Naive B cell (primary cell): Measurements from ENCODE around the gene CACNA1B. TPM values are rescaled to one million over a fixed set of nuclear protein-coding genes. Genes with fewer than 3 reads are reported as not detected.

Source experiments
- ATAC-seq, 2 donors: fragments of 150-1000 bp; cut with Tn5 transposase; 2 replicates each; pipeline ENCODE4 v1.10.0; 2021; ENCODE audit warnings: low read depth in 2 of 2, mild to moderate bottlenecking in 2 of 2, moderate library complexity in 2 of 2
- DNase-seq: peaks from one replicate; pipeline ENCODE4 v3.0.0; 2022
- H3K27ac Mint-ChIP-seq, 6 donors: one replicate each; pipeline ENCODE4 v1.8.0; 2020 to 2022; ENCODE audit warnings: mild to moderate bottlenecking in 6 of 6, mixed read lengths in 6 of 6, moderate library complexity in 5 of 6, inconsistent platforms in 2 of 6
- H3K27me3 Mint-ChIP-seq, 3 donors: one replicate each; pipeline ENCODE4 v1.8.0; 2021 to 2022; ENCODE audit warnings: mixed read lengths in 3 of 3, mild to moderate bottlenecking in 1 of 3
- H3K36me3 Mint-ChIP-seq, 2 donors: one replicate each; pipeline ENCODE4 v1.8.0; 2020 to 2022; ENCODE audit warnings: mixed read lengths in 2 of 2, inconsistent platforms in 1 of 2, mild to moderate bottlenecking in 1 of 2
- H3K4me1 Mint-ChIP-seq, 3 donors: one replicate each; pipeline ENCODE4 v1.8.0; 2020 to 2022; ENCODE audit warnings: mixed read lengths in 3 of 3, inconsistent platforms in 1 of 3, mild to moderate bottlenecking in 1 of 3, moderate library complexity in 1 of 3
- H3K4me3 Mint-ChIP-seq, 8 donors: one replicate each; pipeline ENCODE4 v1.8.0; 2020 to 2022; ENCODE audit warnings: mild to moderate bottlenecking in 8 of 8, mixed read lengths in 8 of 8, moderate library complexity in 8 of 8, inconsistent platforms in 2 of 8
- H3K9me3 Mint-ChIP-seq, 7 donors: one replicate each; pipeline ENCODE4 v1.8.0; 2020 to 2022; ENCODE audit warnings: mixed read lengths in 7 of 7, mild to moderate bottlenecking in 5 of 7, inconsistent platforms in 2 of 7, moderate library complexity in 1 of 7
- polyA plus RNA-seq, 6 donors: library from polyadenylated mRNA; unstranded; fragments of 300-500 nt; fragmentation: Illumina TruSeq; gene quantifications; one replicate each; pipeline ENCODE4 v1.2.3, GENCODE V29; 2021; ENCODE audit warnings: low read depth in 6 of 6

The CACNA1B gene
- polyA plus RNA-seq, 6 donors from 2014 or later, result not detected

DNA sequence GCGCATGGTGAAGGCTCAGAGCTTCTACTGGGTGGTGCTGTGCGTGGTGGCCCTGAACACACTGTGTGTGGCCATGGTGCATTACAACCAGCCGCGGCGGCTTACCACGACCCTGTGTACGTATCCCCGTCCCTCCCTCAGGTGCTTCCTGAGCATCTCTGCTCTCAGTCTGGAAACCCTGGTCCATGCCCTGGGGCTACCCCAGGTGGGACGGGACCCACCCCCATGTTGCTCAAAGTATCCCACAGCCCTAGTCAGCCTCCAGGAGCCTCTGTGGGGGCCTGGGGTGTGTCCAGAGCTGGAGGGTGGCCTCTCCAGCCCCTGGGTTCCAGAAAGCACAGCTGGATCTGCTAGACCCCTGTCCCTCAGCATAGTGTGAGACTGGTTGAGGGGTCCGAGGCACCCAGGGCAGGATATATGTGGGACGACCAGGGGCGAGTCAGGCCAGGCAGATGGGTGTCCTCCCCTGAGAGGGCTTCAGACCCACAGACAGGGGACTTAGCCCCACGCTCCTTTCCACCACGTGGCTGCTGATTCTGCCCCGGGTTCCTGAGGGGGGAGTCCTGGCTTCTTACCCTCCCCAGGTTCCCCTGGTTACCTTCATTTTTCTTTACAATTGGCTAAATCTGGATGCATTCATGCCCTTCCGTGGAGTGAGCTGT lies 94.0 kb downstream of the CACNA1B start:
- no peak overlapping the region for H3K4me3 Mint-ChIP-seq
- H3K27ac Mint-ChIP-seq, result no peak overlapping the region
- H3K4me1 Mint-ChIP-seq, result no peaks in the 10 kb centered on the region
- no peaks in the 10 kb centered on the region for H3K36me3 Mint-ChIP-seq
- peaks cover 23 to 57% (median 53%) of the 10 kb centered on the region in 3 donors for H3K27me3 Mint-ChIP-seq
- peaks cover 0 to 5% (median 0%) of the 10 kb centered on the region in 7 donors for H3K9me3 Mint-ChIP-seq
- DNase-seq, result no peak
- no peak for ATAC-seq

- DNase-seq, result no peak
- Mint-ChIP-seq H3K4me3 (peak overlapping the region in 1 of 8 donors; percentile 66), H3K27ac (no peak overlapping the region), H3K36me3 (no peaks in the 10 kb centered on the region), H3K4me1 (peaks cover 0 to 1% (median 0%) of the 10 kb centered on the region in 3 donors), H3K9me3 (no peaks in the 10 kb centered on the region), H3K27me3 (peaks cover 18 to 48% (median 48%) of the 10 kb centered on the region in 3 donors)
- no peak for ATAC-seq
Measured at GRCh38 chr9:137972355-137972987, 94.9 kb downstream of the CACNA1B start.

- Mint-ChIP-seq H3K36me3 (no peaks in the 10 kb centered on the region), H3K27ac (no peak overlapping the region), H3K27me3 (peaks cover 18 to 47% (median 43%) of the 10 kb centered on the region in 3 donors), H3K4me1 (peaks cover 0 to 5% (median 0%) of the 10 kb centered on the region in 3 donors), H3K4me3 (no peak overlapping the region), H3K9me3 (no peaks in the 10 kb centered on the region)
- DNase-seq (no peak), ATAC-seq (no peak)
Measured at GRCh38 chr9:137972988-137973470, 95.4 kb downstream of the CACNA1B start.

DNA sequence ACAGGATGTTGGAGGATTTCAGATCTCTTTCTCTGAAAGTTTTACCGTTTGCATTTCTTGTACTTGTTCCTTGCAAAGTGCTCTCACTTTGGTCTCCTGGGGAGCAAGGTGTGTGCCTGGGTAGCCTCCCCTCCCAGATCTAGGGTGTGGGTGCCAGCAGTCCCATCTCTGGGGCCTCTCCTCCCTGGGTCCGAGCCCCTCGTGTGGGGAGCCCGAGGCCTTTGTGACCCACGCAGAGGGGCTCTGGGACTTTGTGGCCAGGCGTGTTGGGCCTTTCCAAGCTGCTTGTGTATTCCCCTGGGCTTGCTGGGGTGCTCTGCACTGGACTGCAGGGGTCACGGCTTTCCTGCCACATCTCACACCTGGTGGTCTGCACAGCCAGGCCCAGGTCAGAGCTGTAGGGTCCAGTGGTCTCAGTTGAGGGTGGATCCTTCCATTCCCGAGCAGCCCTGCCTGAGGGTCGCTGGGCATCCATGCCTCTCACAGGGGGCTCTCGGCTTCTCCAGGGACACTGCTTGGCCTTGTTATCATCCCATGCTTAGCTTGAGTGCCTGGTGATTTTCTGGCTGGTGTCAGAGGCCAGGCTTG lies 96.3 kb downstream of the CACNA1B start:
- H3K9me3 Mint-ChIP-seq, result no peaks in the 10 kb centered on the region
- H3K4me1 Mint-ChIP-seq, result peaks cover 0 to 5% (median 0%) of the 10 kb centered on the region in 3 donors
- H3K27ac Mint-ChIP-seq, result no peak overlapping the region
- H3K27me3 Mint-ChIP-seq, result peaks cover 18 to 46% (median 39%) of the 10 kb centered on the region in 3 donors
- H3K36me3 Mint-ChIP-seq, result no peaks in the 10 kb centered on the region
- no peak for DNase-seq
- no peak for ATAC-seq
- no peak overlapping the region for H3K4me3 Mint-ChIP-seq

DNA sequence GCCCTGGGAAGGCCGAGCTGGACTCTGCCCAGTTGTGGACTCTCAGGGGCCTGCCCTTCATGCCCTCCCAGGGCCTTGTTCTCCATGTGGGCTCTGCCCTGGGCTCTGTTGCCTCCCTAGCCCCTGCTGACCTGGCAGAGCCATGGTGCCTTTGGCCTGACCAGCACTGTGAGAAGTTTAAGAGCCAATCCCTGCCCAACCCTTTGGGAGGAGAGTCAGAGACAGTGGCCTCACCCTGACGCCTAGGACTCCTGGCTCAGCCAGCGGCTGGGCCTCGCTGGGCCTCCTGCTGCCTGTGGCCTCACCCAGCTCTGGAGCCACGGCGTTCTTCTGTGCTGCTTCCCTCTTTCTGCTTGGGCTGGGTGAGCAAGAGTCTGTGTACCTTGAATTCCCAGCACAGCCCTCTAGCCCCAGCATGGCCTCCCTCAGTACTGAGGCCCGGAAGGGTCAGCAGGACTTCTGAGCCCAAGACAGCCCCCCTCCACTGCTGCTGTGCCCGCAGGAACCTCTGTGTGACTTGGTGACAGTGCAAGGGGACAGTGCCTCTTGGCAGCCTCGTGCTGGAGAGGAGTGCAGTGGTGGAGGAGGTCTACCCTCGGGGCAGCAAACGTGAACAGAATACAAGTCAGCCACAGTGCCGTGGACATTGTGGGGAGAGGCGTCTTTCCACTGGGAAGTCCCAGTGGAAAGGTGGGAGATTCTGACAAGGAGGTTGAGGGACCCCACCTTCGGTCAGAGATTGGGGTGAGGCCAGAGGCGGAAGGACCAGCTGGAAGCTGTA lies 97.4 kb downstream of the CACNA1B start:
- Mint-ChIP-seq H3K4me1 (peaks cover 0 to 5% (median 0%) of the 10 kb centered on the region in 3 donors), H3K27me3 (peaks cover 13 to 36% (median 30%) of the 10 kb centered on the region in 3 donors), H3K27ac (no peak overlapping the region), H3K36me3 (no peaks in the 10 kb centered on the region), H3K9me3 (no peaks in the 10 kb centered on the region), H3K4me3 (no peak overlapping the region)
- no peak for ATAC-seq
- DNase-seq, result no peak

GRCh38 chr9:137975527-137975913 lies 97.9 kb downstream of the CACNA1B start:
- no peak for DNase-seq
- Mint-ChIP-seq H3K36me3 (no peaks in the 10 kb centered on the region), H3K9me3 (no peaks in the 10 kb centered on the region), H3K4me1 (peaks cover 0 to 5% (median 0%) of the 10 kb centered on the region in 3 donors), H3K4me3 (no peak overlapping the region), H3K27ac (no peak overlapping the region), H3K27me3 (peaks cover 9 to 31% (median 24%) of the 10 kb centered on the region in 3 donors)
- no peak for ATAC-seq

- ATAC-seq, result no peak
- no peak overlapping the region for H3K4me3 Mint-ChIP-seq
- peaks cover 0 to 5% (median 0%) of the 10 kb centered on the region in 3 donors for H3K4me1 Mint-ChIP-seq
Measured at GRCh38 chr9:137975936-137976565, 98.5 kb downstream of the CACNA1B start.

DNA sequence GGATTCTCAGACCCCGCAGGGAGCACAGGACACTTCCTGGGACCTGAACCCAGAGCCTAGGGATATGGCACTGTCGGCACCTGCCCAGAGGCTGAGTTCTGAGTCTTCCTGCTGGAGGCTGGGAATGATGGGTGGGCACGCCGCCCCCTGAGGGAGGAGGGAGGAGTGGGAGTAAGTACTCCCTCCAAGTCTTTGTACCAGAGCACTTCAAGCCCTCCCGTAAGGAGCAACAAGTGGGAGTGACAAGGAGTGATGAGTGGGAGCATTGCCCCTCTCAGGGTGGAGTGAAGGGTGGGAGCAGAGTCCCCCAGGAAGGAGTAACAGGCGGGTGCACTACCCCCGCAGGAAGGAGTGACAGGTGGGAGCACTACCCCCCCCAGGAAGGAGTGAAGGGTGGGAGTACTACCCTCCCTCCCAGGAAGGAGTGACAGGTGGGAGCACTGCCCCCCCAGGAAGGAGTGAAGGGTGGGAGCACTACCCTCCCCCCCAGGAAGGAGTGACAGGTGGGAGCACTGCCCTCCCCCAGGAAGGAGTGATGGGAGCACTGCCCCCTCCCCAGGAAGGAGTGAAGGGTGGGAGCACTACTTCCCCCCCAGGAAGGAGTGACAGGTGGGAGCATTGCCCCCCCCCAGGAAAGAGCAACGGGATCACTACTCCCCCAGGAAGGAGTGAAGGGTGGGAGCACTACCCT lies 100.1 kb downstream of the CACNA1B start:
- Mint-ChIP-seq H3K27me3 (peaks cover 8 to 23% (median 22%) of the 10 kb centered on the region in 3 donors), H3K4me3 (peak overlapping the region in 1 of 8 donors; percentile 13), H3K9me3 (peaks cover 0 to 5% (median 2%) of the 10 kb centered on the region in 7 donors), H3K27ac (peak overlapping the region in 1 of 6 donors; percentile 62), H3K4me1 (peaks cover 0 to 5% (median 0%) of the 10 kb centered on the region in 3 donors), H3K36me3 (peaks cover 0 to 7% of the 10 kb centered on the region in 2 donors)
- DNase-seq (no peak), ATAC-seq (no peak)

More at GRCh38 chr9:137975936-137976565, 98.5 kb downstream of the CACNA1B start:
- Mint-ChIP-seq H3K27ac (peak overlapping the region in 1 of 6 donors; percentile 86), H3K9me3 (peaks cover 0 to 1% (median 0%) of the 10 kb centered on the region in 7 donors), H3K36me3 (no peaks in the 10 kb centered on the region), H3K27me3 (peaks cover 4 to 25% (median 19%) of the 10 kb centered on the region in 3 donors)
- no peak for DNase-seq

DNA sequence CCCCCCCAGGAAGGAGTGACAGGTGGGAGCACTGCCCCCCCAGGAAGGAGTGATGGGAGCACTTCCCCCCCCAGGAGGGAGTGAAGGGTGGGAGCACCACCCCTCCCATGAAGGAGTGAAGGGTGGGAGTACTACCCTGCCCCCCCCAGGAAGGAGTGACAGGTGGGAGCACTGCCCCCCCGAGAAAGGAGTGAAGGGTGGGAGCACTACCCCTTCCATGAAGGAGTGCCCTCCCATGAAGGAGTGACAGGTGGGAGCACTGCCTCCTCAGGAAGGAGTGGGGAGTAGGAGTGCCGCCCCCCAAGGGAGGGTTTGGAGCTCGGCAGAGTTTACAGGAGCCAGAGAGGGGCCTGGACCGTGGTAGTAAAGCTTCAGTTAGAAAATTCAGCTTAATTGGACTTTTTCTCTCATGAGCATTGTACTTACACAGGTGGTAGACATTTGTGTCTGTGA lies 100.7 kb downstream of the CACNA1B start:
- no peak for ATAC-seq
- peaks cover 0 to 5% (median 0%) of the 10 kb centered on the region in 3 donors for H3K4me1 Mint-ChIP-seq
- H3K9me3 Mint-ChIP-seq, result peaks cover 0 to 5% (median 2%) of the 10 kb centered on the region in 7 donors
- no peak overlapping the region for H3K4me3 Mint-ChIP-seq
- H3K36me3 Mint-ChIP-seq, result peaks cover 0 to 7% of the 10 kb centered on the region in 2 donors
- no peak for DNase-seq
- peaks cover 8 to 22% (median 19%) of the 10 kb centered on the region in 3 donors for H3K27me3 Mint-ChIP-seq
- peak overlapping the region in 2 of 6 donors; percentile 37 to 76 for H3K27ac Mint-ChIP-seq

DNA sequence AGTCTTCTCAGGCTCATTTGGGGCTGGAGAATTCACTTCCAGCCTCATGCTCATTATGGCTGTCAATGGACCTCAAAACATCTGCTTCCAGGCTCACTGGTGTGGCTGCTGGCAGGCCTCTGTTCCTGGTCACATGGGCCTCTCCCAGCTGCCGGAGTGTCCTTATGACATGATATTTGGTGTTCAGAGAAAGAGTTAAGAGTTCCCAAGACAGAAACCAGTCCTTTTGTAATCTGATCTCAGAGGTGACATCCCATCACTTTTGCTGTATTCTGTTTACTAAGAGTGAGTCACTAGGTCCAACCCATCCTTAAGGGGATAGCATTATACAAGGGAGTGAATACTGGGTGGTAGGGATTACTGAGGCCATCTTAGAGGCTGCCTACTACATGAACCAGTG lies 104.6 kb downstream of the CACNA1B start:
- ATAC-seq (no peak), DNase-seq (no peak)
- H3K27me3 Mint-ChIP-seq, result peaks cover 11 to 50% (median 27%) of the 10 kb centered on the region in 3 donors
- peaks cover 0 to 7% of the 10 kb centered on the region in 2 donors for H3K36me3 Mint-ChIP-seq
- no peak overlapping the region for H3K4me3 Mint-ChIP-seq
- no peak overlapping the region for H3K27ac Mint-ChIP-seq
- peaks cover 0 to 5% (median 0%) of the 10 kb centered on the region in 3 donors for H3K4me1 Mint-ChIP-seq
- H3K9me3 Mint-ChIP-seq, result peaks cover 0 to 5% (median 2%) of the 10 kb centered on the region in 7 donors

GRCh38 chr9:137984005-137984404 lies 106.4 kb downstream of the CACNA1B start:
- Mint-ChIP-seq H3K9me3 (peaks cover 0 to 5% (median 2%) of the 10 kb centered on the region in 7 donors), H3K27ac (no peak overlapping the region), H3K36me3 (peaks cover 0 to 7% of the 10 kb centered on the region in 2 donors), H3K4me1 (no peaks in the 10 kb centered on the region), H3K4me3 (no peak overlapping the region), H3K27me3 (peaks cover 13 to 68% (median 39%) of the 10 kb centered on the region in 3 donors)
- ATAC-seq (no peak), DNase-seq (no peak)
